ENCODE results near the gene BET1L. TPM values are rescaled to one million over a fixed set of nuclear protein-coding genes. Genes with fewer than 3 reads are reported as not detected.

Gene BET1L
- 41.1 TPM for polyA plus RNA-seq (2012; ENCODE audit: insufficient read depth, insufficient read length, low read depth)

- H3K4me3 ChIP-seq (ENCODE audit: low read depth, low read length) = peak within 1 kb of the TSS; percentile 78
- DNase-seq = peak; percentile 88
- no peak for TF ChIP-seq CTCF (IDR thresholded peaks at IDR 0.05; ENCODE audit: low read depth, low read length)
- H3K9me3 ChIP-seq = no peaks in the 10 kb centered on the region
- H3K27me3 ChIP-seq = no peaks in the 10 kb centered on the region
- H3K36me3 ChIP-seq = peaks cover 6% of the 10 kb centered on the region
- no peaks in the 10 kb centered on the region for H3K4me1 ChIP-seq
These were observed at the start of gene BET1L, which contains the start of gene RIC8A for GRCh38 chr11:207208-207862. Gene BET1L, minus strand, starts transcription at chr11:207399. Its CDS starts 78 bp downstream, at chr11:207321. Gene RIC8A, plus strand, starts transcription at chr11:207708. Its CDS starts 1,147 bp downstream, at chr11:208855.

- H3K9me3 ChIP-seq = no peaks in the 10 kb centered on the region
- H3K4me3 ChIP-seq (ENCODE audit: low read depth, low read length) = no peak overlapping the region
- no peaks in the 10 kb centered on the region for H3K4me1 ChIP-seq
- no peaks in the 10 kb centered on the region for H3K27me3 ChIP-seq
- peaks cover 2% of the 10 kb centered on the region; the same call in 1 of the 2 replicates for H3K36me3 ChIP-seq
- no peak for DNase-seq
- TF ChIP-seq CTCF (IDR thresholded peaks at IDR 0.05; ENCODE audit: low read depth, low read length) = no peak
These were observed 48.6 kb upstream of the BET1L start for GRCh38 chr11:255816-256215.

GRCh38 chr11:255176-255575 is 48.0 kb upstream of the BET1L start:
- Histone ChIP-seq H3K36me3 (peaks cover 6% of the 10 kb centered on the region; the same call in 1 of the 2 replicates), H3K4me1 (no peaks in the 10 kb centered on the region), H3K27me3 (no peaks in the 10 kb centered on the region), H3K4me3 (ENCODE audit: low read depth, low read length) (no peak overlapping the region), H3K9me3 (no peaks in the 10 kb centered on the region)
- no peak for TF ChIP-seq CTCF (IDR thresholded peaks at IDR 0.05; ENCODE audit: low read depth, low read length)
- DNase-seq = no peak

GRCh38 chr11:253886-254270 is 46.7 kb upstream of the BET1L start:
- H3K36me3 ChIP-seq = peaks cover 6% of the 10 kb centered on the region; the same call in 1 of the 2 replicates
- no peaks in the 10 kb centered on the region for H3K27me3 ChIP-seq
- DNase-seq = no peak
- no peak overlapping the region for H3K4me3 ChIP-seq (ENCODE audit: low read depth, low read length)
- H3K4me1 ChIP-seq = no peaks in the 10 kb centered on the region
- H3K9me3 ChIP-seq = no peaks in the 10 kb centered on the region
- no peak for TF ChIP-seq CTCF (IDR thresholded peaks at IDR 0.05; ENCODE audit: low read depth, low read length)

- DNase-seq = no peak
- no peaks in the 10 kb centered on the region for H3K9me3 ChIP-seq
- no peaks in the 10 kb centered on the region for H3K4me1 ChIP-seq
- TF ChIP-seq CTCF (IDR thresholded peaks at IDR 0.05; ENCODE audit: low read depth, low read length) = no peak
- H3K4me3 ChIP-seq (ENCODE audit: low read depth, low read length) = no peak overlapping the region
- H3K36me3 ChIP-seq = peaks cover 8% of the 10 kb centered on the region; the same call in 1 of the 2 replicates
- H3K27me3 ChIP-seq = no peaks in the 10 kb centered on the region
These were observed 46.1 kb upstream of the BET1L start for GRCh38 chr11:253160-253885.

GRCh38 chr11:252666-253065 is 45.5 kb upstream of the BET1L start:
- Histone ChIP-seq H3K4me3 (ENCODE audit: low read depth, low read length) (no peak overlapping the region), H3K36me3 (peaks cover 9% of the 10 kb centered on the region), H3K27me3 (no peaks in the 10 kb centered on the region), H3K4me1 (no peaks in the 10 kb centered on the region), H3K9me3 (no peaks in the 10 kb centered on the region)
- no peak for TF ChIP-seq CTCF (IDR thresholded peaks at IDR 0.05; ENCODE audit: low read depth, low read length)
- no peak for DNase-seq

All from BE2C (cell line).